Ovary (tissue), 3 donors: Measurements from ENCODE around the gene COLQ.

ENCODE experiments used
- CTCF ChIP-seq, 3 donors: fragments of 450-650 bp in 2 of 3; fragments of 200-600 bp in 1 of 3; IDR thresholded peaks; one replicate each; pipeline versions ENCODE4 v1.5.1 to v1.8.0; 2016 to 2022; ENCODE audit warnings: antibody characterized with exemption in 3 of 3, mild to moderate bottlenecking in 1 of 3
- POLR2A ChIP-seq: fragments of 450-650 bp; IDR thresholded peaks from one replicate; pipeline ENCODE4 v1.6.1; 2017; ENCODE audit warnings: antibody characterized with exemption, mild to moderate bottlenecking, moderate library complexity
- donor health status: DM: no; HTN: no; CAD: no.

GRCh38 chr3:15449489-15450224 lies 71.8 kb downstream of the COLQ start:
- TF ChIP-seq CTCF (IDR thresholded peaks at IDR 0.05) (no peak), POLR2A (no peak)
